ENCODE results near the gene DOK6.

DNA sequence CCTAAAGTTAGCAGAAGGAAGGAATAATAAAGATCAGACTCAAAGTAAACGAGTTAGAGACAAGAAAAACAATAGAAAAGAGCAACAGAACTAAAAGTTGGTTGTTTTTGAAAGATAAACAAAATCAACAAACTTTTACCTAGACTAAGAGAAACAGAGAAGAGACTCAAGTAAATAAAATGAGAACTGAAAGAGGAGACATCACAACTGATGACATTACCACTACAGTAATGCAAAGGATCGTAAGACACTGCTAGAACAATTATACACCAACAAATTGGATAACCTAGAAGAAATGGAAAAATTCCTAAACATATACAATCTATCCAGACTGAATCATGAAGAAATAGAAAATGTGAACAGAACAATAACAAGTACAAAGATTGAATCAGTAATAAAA is 407.7 kb downstream of the DOK6 start:
- TF ChIP-seq POLR2AphosphoS5 (IDR thresholded peaks at IDR 0.05; ENCODE audit: low read depth, low read length) (no peak), REST (IDR thresholded peaks at IDR 0.05; ENCODE audit: insufficient read depth in 1 of 2, low read depth in 2 of 2, low read length in 2 of 2) (no peak), TAF1 (IDR thresholded peaks at IDR 0.05; ENCODE audit: borderline replicate concordance, insufficient read depth, low read length) (no peak), SIN3A (IDR thresholded peaks at IDR 0.05; ENCODE audit: borderline replicate concordance, insufficient read depth, low read length) (no peak), FOXP2 (optimal IDR thresholded peaks at IDR 0.05; ENCODE audit: borderline replicate concordance, extremely low read depth, extremely low read length, insufficient read depth) (no peak)

All from PFSK-1 (cell line).